Neuron (in vitro differentiated cells): ENCODE results near the gene SUSD6.

Experiments used
- H2AFZ ChIP-seq: one replicate; pipeline ENCODE4 v1.6.1; 2013; ENCODE audit warnings: low read depth, mild to moderate bottlenecking, inconsistent platforms, low read length, moderate library complexity
- H3K27me3 ChIP-seq: one replicate; pipeline ENCODE4 v1.6.1; 2013; ENCODE audit warnings: low read length; ENCODE audit not compliant: insufficient read depth
- H3K36me3 ChIP-seq: one replicate; pipeline ENCODE4 v1.6.1; 2013; ENCODE audit warnings: low read length; ENCODE audit not compliant: insufficient read depth
- H3K4me1 ChIP-seq: one replicate; pipeline ENCODE4 v1.6.1; 2013; ENCODE audit warnings: low read length; ENCODE audit not compliant: insufficient read depth
- H3K4me3 ChIP-seq: 2 replicates; pipeline ENCODE4 v1.5.1; 2013; ENCODE audit warnings: mild to moderate bottlenecking, low read length, moderate library complexity
- H3K9me3 ChIP-seq: one replicate; pipeline ENCODE4 v1.6.1; 2013; ENCODE audit warnings: low read length

SUSD6 gene

DNA sequence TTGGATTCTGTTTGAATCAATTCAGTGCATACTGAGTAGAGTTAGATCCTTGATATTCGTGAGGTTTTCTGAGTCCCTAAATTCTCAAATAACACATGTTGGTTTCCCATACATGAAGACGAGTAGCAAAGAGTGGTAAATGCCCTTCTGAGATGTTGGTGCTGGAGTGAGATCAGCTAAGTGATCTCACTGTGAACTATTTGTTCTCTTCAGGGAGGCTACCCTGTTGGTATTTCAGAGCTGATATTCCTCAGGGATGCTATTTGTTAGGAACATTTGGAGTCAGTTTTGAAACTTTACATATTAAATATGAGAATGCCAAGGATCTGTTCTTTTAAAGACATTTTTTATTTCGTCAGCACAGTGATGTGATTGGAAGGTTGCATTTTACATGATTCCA, 54.7 kb downstream of the SUSD6 start:
- Histone ChIP-seq H3K4me1 (no peaks in the 10 kb centered on the region), H3K36me3 (no peaks in the 10 kb centered on the region), H3K9me3 (no peaks in the 10 kb centered on the region), H3K27me3 (peaks cover 10% of the 10 kb centered on the region), H2AFZ (no peak overlapping the region), H3K4me3 (no peak overlapping the region)

DNA sequence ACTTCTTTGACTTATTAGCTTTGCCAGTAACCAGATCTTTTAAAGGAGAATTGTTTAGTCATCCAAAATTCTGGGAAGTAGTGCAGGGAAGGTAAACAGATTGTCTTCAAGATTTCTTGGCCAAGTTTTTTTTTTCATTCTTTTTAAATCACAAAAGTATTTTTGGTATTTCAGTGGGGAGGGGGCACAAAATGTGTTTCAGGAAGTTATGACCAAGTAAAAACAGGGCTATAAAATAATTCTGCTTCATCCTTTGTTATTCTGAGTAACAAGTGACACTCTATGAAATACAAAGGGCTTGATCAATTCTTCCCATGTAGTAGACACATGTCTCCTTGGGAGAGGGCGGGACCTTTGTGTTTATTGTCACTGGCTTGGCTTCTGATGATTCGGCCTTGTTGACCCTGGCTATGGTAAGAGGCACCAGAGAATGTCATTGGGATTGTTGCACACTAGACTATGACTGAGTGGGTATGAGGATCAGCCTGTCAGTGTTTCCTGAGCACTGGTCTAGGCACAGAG, 55.4 kb downstream of the SUSD6 start:
- Histone ChIP-seq H3K36me3 (no peaks in the 10 kb centered on the region), H3K27me3 (peaks cover 10% of the 10 kb centered on the region)

DNA sequence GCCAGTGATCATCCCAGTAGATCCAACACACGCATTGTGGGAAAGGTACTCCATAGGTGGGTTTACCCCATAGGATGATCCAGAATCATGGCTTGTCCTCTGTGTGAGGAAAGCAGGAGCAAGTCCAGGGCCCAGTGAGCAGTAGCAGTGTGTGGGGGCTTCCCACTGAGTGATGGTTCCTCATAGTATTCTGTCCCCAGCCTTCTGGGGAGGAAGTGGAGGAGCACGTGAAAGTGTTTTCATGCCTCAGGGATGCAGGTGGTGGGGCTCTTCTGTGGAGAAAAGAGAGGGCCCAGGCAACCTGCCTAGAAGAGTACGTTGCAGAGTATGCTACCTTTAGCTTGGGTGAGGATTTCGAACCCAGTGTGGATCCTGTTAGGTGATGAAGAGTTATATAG, 56.5 kb downstream of the SUSD6 start:
- no peak overlapping the region for H2AFZ ChIP-seq
- peaks cover 4% of the 10 kb centered on the region for H3K4me1 ChIP-seq
- H3K27me3 ChIP-seq, result peaks cover 10% of the 10 kb centered on the region
- peaks cover 2% of the 10 kb centered on the region for H3K9me3 ChIP-seq
- H3K4me3 ChIP-seq, result no peak overlapping the region
- no peaks in the 10 kb centered on the region for H3K36me3 ChIP-seq

More for the DNA sequence above, 55.4 kb downstream of the SUSD6 start:
- no peak overlapping the region for H2AFZ ChIP-seq
- H3K9me3 ChIP-seq, result no peaks in the 10 kb centered on the region
- no peak overlapping the region for H3K4me3 ChIP-seq
- H3K4me1 ChIP-seq, result peaks cover 4% of the 10 kb centered on the region

DNA sequence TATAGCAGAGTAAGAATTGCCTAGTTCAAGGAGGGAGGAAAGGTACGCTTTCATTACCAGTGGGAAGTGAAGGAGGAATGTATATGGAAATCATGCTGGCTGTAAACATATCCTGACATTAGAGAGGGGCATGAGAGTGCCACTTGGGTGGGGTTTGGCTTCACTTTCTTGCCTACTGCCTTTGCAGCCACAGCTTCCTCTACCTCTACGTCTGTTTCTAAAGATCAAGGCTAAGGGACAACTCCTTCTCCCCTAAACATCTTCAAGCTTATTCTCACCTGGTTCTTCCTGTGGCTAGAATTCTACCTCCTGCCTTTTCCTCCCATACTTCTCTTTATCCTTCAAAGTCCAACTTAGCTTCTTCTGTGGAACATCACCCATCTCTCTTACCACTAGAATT, 58.0 kb downstream of the SUSD6 start:
- no peaks in the 10 kb centered on the region for H3K36me3 ChIP-seq
- H3K9me3 ChIP-seq, result peaks cover 2% of the 10 kb centered on the region
- no peak overlapping the region for H2AFZ ChIP-seq
- H3K4me3 ChIP-seq, result no peak overlapping the region
- peaks cover 4% of the 10 kb centered on the region for H3K4me1 ChIP-seq
- peaks cover 10% of the 10 kb centered on the region for H3K27me3 ChIP-seq

DNA sequence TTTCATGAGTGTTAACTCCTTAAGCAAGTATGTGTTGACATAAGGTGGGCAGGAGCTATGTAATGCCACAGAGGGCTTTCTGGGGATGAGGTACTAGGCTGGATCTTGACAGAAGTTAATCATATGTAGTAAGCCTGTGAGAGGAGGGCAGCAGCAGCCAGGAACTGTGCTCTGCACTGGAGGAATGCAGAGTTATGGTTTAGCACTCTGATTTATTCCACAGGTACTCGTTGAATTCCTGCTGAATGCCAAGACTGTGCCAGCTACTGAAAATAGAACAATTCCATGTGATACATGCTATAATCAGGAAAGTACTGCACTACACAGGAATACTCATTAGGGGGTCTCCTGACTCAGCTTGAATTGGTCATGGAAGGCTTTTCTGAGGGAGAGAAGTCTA, 58.7 kb downstream of the SUSD6 start:
- Histone ChIP-seq H3K9me3 (peaks cover 2% of the 10 kb centered on the region), H3K36me3 (no peaks in the 10 kb centered on the region), H3K4me1 (peaks cover 4% of the 10 kb centered on the region)

DNA sequence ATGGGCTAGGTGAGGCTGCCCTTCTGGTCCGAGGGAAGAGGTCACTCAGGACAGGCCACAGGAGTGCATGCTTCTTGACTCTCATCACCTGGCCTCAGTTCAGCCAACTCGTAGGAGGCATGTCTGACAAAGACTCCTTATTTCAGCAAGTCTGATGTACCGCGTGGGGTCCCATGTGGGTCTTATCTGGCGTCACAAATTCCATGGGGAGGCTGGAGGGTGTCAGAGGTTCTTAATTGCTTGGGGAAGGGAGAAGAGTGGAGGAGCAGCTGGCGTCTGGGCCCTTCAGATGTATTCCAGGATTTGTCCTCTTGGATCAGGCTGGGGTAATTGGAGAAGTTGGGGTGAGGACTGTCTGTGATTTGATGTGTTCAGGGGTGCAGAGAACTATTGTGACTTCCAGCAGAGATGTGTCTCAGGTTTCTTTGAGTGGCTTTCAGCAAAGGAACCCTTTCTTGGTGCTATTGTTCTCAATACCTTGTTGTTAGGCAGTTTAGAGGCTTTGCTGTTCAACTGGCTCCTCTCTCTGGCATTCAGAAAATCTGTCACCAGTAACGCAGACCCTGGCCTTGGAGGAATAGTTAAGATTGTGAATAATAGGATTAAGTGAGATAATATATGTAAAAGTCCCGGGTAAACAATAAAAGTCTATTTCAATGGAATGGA, 60.1 kb downstream of the SUSD6 start:
- Histone ChIP-seq H3K4me3 (no peak overlapping the region), H3K9me3 (peaks cover 2% of the 10 kb centered on the region), H3K36me3 (no peaks in the 10 kb centered on the region), H3K4me1 (peaks cover 4% of the 10 kb centered on the region), H3K27me3 (peaks cover 10% of the 10 kb centered on the region), H2AFZ (no peak overlapping the region)

More for the DNA sequence above, 58.7 kb downstream of the SUSD6 start:
- H3K27me3 ChIP-seq, result peaks cover 10% of the 10 kb centered on the region
- no peak overlapping the region for H3K4me3 ChIP-seq
- H2AFZ ChIP-seq, result no peak overlapping the region

DNA sequence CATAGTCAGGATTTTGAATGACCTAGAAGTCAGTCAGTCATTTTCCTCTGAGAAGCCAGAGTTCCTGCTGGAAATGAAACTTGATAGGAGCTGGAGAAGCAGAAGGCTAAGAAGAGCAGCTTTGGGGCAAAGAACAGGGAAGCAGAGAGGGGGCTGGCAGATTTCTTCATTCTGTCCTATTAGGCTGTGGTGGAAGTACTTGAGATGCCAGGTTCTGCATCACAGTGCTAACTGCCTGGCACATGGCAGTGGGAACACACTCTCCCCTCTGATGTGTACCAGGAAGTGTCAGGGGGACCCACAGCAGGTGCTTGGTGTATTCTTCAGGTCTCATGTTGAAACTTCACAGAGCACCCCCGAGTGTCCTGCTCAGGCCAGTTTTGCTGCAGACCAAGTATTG, 61.0 kb downstream of the SUSD6 start:
- H3K4me3 ChIP-seq, result no peak overlapping the region
- peaks cover 10% of the 10 kb centered on the region for H3K27me3 ChIP-seq
- peaks cover 4% of the 10 kb centered on the region for H3K4me1 ChIP-seq
- H3K9me3 ChIP-seq, result peaks cover 5% of the 10 kb centered on the region
- no peaks in the 10 kb centered on the region for H3K36me3 ChIP-seq
- H2AFZ ChIP-seq, result no peak overlapping the region

DNA sequence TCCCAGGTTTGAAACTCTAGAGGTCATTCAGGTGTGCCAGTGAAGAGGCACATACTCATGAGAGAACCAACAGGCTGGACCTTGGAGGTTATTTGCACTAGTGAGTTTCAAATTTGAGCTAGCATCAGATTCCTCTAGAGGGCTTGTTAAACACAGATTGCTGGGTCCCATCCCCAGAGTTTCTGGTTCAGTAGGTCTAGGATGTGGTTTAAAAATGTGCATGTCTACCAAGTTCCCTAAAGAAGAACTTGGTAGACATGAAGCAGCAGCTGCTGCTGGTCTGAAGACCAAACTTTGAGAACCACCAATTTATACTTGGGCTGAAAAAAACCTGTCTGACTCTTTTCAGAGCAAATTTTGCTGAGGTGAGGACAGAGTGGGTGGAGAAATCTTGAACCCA, 61.7 kb downstream of the SUSD6 start:
- Histone ChIP-seq H3K9me3 (peaks cover 5% of the 10 kb centered on the region), H3K36me3 (no peaks in the 10 kb centered on the region), H2AFZ (no peak overlapping the region), H3K4me3 (no peak overlapping the region), H3K27me3 (peaks cover 10% of the 10 kb centered on the region), H3K4me1 (peaks cover 4% of the 10 kb centered on the region)

DNA sequence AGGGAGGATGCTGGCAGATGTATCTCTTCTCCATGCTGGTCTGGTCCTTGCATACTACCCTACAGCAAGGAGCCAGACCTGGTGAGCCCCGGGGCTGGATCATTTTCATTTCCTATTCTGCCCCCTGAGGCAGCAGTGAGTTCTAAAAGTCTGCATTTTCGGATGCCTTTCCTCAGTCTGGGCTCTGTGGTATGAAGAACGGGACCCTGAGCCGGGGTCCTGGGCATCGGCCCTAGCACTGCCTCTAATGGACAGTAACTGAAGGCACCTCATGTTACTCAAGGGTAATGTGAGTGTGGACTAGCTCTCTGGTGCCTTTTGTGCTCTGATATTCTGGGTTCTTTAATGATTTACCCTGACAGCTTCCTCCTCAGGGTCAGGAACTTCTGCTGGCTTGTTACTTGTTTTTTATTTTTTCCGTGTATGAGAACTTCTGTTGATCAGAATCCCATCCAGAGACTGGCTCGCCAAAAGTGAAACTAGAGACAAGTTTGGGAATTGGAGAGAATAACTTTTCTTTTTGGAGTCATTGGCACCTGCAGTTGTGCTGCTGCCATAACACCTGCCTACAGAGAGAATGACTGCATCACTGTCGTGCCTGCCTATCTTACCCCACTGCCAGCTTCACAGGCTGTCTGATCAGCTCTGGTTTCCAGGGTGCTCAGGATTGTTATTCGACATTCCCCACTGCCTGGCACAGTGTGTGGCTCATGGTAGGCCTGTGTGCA, 62.3 kb downstream of the SUSD6 start:
- no peak overlapping the region for H3K4me3 ChIP-seq

DNA sequence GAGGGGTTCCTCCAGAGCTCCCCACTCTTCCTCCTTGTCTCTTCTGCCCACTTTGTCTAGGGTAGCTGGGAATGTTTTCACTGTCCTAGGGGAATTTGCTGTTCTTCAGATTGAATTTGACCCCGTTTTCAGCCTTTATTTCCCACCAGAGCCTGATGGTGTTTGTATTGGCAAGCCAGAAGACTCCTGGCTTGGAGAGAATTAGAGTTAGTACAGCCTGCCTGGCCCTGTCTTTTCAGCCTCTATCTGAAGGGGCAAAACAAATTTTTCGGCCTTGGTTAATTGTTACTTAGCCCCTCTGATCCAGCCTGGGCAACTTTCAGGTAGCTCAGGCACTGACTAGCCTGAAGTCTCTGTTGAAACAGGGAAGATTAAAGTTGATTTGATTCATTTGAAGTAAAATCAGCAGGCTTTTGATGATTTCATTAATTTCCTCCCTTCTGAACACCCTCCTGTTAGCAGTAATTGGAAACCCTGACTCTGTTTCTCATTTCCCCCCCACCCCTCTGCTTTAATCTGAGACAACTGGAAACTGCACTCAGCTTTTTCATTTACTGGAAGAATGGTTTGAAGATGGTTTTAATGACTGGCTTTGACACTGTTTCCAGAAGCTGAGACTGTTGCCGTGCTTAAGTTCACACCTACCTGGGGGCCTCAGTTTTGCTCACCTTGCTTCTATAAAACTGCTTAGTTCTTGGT, 63.3 kb downstream of the SUSD6 start:
- peaks cover 4% of the 10 kb centered on the region for H3K4me1 ChIP-seq
- H3K4me3 ChIP-seq, result no peak overlapping the region
- peaks cover 4% of the 10 kb centered on the region for H3K36me3 ChIP-seq

More for the DNA sequence above, 62.3 kb downstream of the SUSD6 start:
- Histone ChIP-seq H3K27me3 (peaks cover 10% of the 10 kb centered on the region), H2AFZ (no peak overlapping the region), H3K36me3 (peaks cover 3% of the 10 kb centered on the region), H3K4me1 (peaks cover 4% of the 10 kb centered on the region), H3K9me3 (peaks cover 5% of the 10 kb centered on the region)

DNA sequence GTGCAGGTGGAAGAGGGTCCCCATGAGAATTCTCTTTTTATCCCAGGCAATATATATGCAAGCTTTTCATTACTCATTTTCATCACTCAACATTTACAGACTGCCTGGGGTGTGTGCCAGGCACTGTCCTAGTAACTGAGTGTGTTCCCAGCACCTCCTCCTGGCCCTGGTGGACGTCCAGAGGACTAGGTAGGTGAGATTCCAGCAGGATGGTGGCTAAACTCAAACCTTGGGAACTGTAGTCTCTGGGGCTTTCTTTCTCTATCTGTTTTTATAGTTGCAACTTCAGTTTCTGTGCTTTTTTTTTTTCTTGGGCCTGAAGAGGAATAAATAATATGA, 63.8 kb downstream of the SUSD6 start:
- Histone ChIP-seq H3K9me3 (peaks cover 8% of the 10 kb centered on the region), H3K4me3 (no peak overlapping the region), H3K4me1 (peaks cover 4% of the 10 kb centered on the region), H2AFZ (no peak overlapping the region), H3K36me3 (peaks cover 4% of the 10 kb centered on the region), H3K27me3 (peaks cover 2% of the 10 kb centered on the region)

More for the DNA sequence above, 63.3 kb downstream of the SUSD6 start:
- H2AFZ ChIP-seq, result no peak overlapping the region
- H3K9me3 ChIP-seq, result peaks cover 5% of the 10 kb centered on the region
- peaks cover 6% of the 10 kb centered on the region for H3K27me3 ChIP-seq

DNA sequence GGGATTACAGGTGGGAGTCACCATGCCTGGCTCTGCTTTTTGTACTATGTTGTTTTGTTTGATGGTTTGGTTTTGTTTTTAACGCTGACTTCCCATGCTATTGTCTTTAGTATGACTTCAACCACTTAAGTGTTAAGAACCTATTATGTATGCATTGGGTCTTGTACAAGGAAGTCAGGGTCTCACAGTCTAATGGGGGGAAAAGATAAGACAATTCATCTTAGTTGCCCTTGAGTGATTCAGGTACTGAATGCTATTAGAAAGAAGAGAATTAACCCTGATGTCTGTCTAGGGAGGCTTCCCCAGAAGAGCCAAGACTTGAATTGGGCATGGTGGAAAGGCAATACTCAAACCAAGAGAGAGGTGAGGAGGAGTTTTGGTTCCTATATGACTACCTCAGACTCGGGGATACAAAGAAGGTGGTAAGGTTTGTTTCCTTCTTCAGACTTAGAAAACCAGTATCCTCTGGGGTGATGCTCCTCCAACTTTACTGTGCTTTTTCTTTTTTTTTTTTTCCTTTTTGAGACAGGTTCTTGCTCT, 64.6 kb downstream of the SUSD6 start:
- Histone ChIP-seq H3K4me1 (peaks cover 4% of the 10 kb centered on the region), H3K4me3 (no peak overlapping the region)

DNA sequence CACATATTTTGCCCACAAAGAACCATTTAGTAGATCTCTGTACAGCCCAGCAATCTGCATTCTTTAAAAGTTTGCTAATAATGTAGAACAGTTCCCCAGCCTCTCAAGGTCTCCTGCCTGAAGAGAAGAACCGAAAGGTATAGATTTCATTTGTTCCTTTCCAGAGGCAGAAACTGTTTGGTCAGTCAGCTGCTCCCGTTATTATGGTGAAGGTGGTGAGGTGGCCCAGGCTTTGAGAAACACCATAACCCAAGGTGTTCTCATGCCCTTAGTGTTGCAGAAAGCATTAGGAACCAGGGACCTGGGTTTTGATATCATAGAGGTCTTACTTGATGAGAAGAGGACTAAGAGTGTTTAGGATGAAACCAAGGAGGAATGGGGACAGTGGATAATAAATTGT, 65.3 kb downstream of the SUSD6 start:
- H3K4me1 ChIP-seq, result no peaks in the 10 kb centered on the region
- H3K27me3 ChIP-seq, result no peaks in the 10 kb centered on the region
- H3K36me3 ChIP-seq, result peaks cover 4% of the 10 kb centered on the region
- no peak overlapping the region for H3K4me3 ChIP-seq
- peaks cover 12% of the 10 kb centered on the region for H3K9me3 ChIP-seq
- H2AFZ ChIP-seq, result no peak overlapping the region

More for the DNA sequence above, 64.6 kb downstream of the SUSD6 start:
- Histone ChIP-seq H3K9me3 (peaks cover 10% of the 10 kb centered on the region), H3K36me3 (peaks cover 4% of the 10 kb centered on the region), H3K27me3 (no peaks in the 10 kb centered on the region), H2AFZ (no peak overlapping the region)
